ENCODE data around the gene HEMK1. TPM values are rescaled to one million over a fixed set of nuclear protein-coding genes. Genes with fewer than 3 reads are reported as not detected.

HEMK1 gene
- total and polyA plus RNA-seq, 2 experiments from 2014 or later = 23.3 to 37.4 TPM

DNA sequence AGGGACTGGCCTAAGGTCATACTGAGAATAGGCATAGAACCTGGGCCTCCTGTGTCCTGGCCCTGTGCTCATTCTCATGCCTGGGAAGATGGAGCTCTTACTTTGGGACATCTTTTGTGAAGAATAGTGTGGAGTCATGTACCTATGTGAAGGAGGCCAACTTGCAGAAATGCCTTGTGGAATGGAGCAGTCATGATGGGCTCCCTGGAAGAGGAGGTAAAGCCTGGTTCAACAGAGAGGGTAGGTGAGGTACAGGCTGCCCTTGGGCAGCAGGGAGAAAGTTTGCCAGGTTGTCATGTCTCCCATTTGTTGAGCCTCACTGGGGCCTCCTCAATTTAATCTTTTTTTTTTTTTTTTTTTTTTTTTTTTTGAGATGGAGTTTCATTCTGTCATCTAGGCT, 65.7 kb downstream of the HEMK1 start:
- peaks cover 7% of the 10 kb centered on the region for H3K4me1 ChIP-seq (ENCODE audit: low read depth)
- DNase-seq (ENCODE audit: low read depth in 1 of 2, low spot score in 1 of 2) = no peak
- no peaks in the 10 kb centered on the region for H3K9me3 ChIP-seq (ENCODE audit: low read depth)
- H3K27me3 ChIP-seq = no peaks in the 10 kb centered on the region
- H3K4me3 ChIP-seq = no peak overlapping the region
- TF ChIP-seq, protein P1, sequence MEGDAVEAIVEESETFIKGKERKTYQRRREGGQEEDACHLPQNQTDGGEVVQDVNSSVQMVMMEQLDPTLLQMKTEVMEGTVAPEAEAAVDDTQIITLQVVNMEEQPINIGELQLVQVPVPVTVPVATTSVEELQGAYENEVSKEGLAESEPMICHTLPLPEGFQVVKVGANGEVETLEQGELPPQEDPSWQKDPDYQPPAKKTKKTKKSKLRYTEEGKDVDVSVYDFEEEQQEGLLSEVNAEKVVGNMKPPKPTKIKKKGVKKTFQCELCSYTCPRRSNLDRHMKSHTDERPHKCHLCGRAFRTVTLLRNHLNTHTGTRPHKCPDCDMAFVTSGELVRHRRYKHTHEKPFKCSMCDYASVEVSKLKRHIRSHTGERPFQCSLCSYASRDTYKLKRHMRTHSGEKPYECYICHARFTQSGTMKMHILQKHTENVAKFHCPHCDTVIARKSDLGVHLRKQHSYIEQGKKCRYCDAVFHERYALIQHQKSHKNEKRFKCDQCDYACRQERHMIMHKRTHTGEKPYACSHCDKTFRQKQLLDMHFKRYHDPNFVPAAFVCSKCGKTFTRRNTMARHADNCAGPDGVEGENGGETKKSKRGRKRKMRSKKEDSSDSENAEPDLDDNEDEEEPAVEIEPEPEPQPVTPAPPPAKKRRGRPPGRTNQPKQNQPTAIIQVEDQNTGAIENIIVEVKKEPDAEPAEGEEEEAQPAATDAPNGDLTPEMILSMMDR (IDR thresholded peaks at IDR 0.05; ENCODE audit: low read depth, low read length) = no peak
- no peaks in the 10 kb centered on the region for H3K36me3 ChIP-seq
- no peak overlapping the region for H3K27ac ChIP-seq

DNA sequence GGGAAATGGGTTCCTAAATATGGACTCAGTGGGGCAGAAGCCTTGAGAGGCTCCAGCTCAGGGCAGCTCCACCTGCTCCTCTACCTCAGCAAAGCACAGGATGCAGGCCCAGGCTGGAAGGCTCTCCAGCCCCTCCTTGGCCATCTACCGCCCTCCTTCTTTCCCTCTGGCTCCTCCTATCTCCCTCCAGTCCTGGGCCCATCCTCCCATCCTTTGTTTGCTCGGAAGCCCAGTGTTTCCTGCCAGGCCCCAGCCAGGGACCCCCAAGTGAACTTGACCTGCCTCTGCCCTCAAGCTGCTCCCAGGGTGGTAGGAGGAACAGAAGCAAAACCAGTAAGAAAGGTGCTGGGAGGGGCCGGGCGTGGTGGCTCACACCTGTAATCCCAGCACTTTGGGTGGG, 67.7 kb downstream of the HEMK1 start:
- Histone ChIP-seq H3K27ac (no peak overlapping the region), H3K36me3 (no peaks in the 10 kb centered on the region), H3K4me3 (no peak overlapping the region), H3K27me3 (no peaks in the 10 kb centered on the region), H3K9me3 (ENCODE audit: low read depth) (no peaks in the 10 kb centered on the region), H3K4me1 (ENCODE audit: low read depth) (peaks cover 7% of the 10 kb centered on the region)
- TF ChIP-seq, protein P1 (IDR thresholded peaks at IDR 0.05; ENCODE audit: low read depth, low read length) = no peak
- no peak for DNase-seq (ENCODE audit: low read depth in 1 of 2, low spot score in 1 of 2)

DNA sequence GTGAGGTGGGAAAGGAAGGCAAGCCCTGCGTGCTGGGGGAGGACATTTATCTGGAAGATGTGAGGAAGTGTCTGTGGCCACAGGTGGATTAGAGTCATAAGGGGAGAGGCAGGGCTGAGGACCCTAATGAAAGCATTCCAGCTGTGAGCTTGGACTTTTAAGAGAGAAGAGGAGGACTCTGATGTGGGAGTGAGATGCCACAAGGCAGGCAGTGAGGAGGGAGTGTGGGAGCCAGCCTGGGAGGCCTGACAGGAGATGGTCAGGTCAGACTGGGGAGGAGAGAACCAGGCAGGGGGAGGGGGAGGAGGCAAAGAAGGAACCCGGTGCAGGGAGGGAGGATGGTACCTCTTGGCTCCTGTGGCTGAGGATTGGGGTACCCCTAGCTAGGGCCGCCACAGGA, 68.6 kb downstream of the HEMK1 start:
- H3K4me1 ChIP-seq (ENCODE audit: low read depth) = peaks cover 7% of the 10 kb centered on the region
- no peaks in the 10 kb centered on the region for H3K27me3 ChIP-seq
- no peak for DNase-seq (ENCODE audit: low read depth in 1 of 2, low spot score in 1 of 2)
- H3K4me3 ChIP-seq = no peak overlapping the region
- H3K36me3 ChIP-seq = no peaks in the 10 kb centered on the region
- no peak overlapping the region for H3K27ac ChIP-seq
- TF ChIP-seq, protein P1 (IDR thresholded peaks at IDR 0.05; ENCODE audit: low read depth, low read length) = no peak
- no peaks in the 10 kb centered on the region for H3K9me3 ChIP-seq (ENCODE audit: low read depth)

GRCh38 chr3:50639055-50639494, 69.8 kb downstream of the HEMK1 start:
- Histone ChIP-seq H3K4me1 (ENCODE audit: low read depth) (peaks cover 8% of the 10 kb centered on the region), H3K36me3 (no peaks in the 10 kb centered on the region), H3K9me3 (ENCODE audit: low read depth) (no peaks in the 10 kb centered on the region), H3K27me3 (no peaks in the 10 kb centered on the region), H3K27ac (no peak overlapping the region), H3K4me3 (no peak overlapping the region)
- peak in 1 of 2 donors; percentile 35 for DNase-seq (ENCODE audit: low read depth in 1 of 2, low spot score in 1 of 2)
- TF ChIP-seq, protein P1 (IDR thresholded peaks at IDR 0.05; ENCODE audit: low read depth, low read length) = no peak

DNA sequence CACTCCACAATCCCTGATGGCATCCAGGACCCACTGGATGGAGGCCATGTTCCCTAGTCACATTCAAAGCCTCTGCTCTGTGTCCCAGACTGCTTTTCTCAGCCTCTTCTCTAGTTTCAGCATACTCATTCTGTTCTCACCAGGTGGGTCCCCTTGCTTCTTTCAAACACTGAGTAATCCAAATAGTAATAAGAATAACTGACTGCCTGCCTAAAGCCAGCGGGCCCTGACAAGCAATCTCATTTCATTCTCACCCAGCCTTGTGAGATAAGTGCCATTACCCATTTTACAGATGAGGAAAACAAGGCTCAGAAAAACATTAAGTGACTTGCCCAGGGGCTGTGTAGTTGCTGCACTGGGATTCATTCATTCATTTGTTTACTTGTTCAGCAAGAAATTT, 73.1 kb downstream of the HEMK1 start:
- H3K4me1 ChIP-seq (ENCODE audit: low read depth) = peaks cover 10% of the 10 kb centered on the region
- TF ChIP-seq, protein P1 (IDR thresholded peaks at IDR 0.05; ENCODE audit: low read depth, low read length) = no peak
- H3K27ac ChIP-seq = no peak overlapping the region
- H3K9me3 ChIP-seq (ENCODE audit: low read depth) = no peaks in the 10 kb centered on the region
- no peak for DNase-seq (ENCODE audit: low read depth in 1 of 2, low spot score in 1 of 2)
- H3K36me3 ChIP-seq = peaks cover 4% of the 10 kb centered on the region
- H3K27me3 ChIP-seq = no peaks in the 10 kb centered on the region
- H3K4me3 ChIP-seq = no peak overlapping the region

DNA sequence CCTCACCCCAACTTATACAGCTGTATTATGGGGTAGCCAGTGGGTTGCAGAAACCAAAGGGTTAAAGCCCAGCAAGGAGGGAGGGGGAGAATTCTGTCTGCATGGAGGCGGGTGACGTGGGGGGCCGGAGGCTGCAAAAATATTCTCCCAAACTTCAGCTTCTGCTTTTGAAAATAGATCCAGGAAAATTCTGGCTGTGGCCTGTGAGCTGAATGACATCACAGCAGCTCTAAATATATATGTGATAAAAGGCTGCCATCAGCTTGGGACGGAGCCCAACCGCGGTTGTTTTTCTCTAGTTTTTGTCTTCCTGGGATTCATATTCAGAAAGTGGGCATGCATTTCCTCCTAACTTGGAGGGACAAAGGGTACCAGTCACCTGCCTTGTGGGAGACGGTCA, 75.2 kb downstream of the HEMK1 start:
- Histone ChIP-seq H3K27me3 (no peaks in the 10 kb centered on the region), H3K9me3 (ENCODE audit: low read depth) (no peaks in the 10 kb centered on the region), H3K4me1 (ENCODE audit: low read depth) (peaks cover 30% of the 10 kb centered on the region), H3K4me3 (no peak overlapping the region), H3K36me3 (peaks cover 4% of the 10 kb centered on the region), H3K27ac (peak overlapping the region; percentile 79)
- TF ChIP-seq, protein P1 (IDR thresholded peaks at IDR 0.05; ENCODE audit: low read depth, low read length) = no peak
- DNase-seq (ENCODE audit: low read depth in 1 of 2, low spot score in 1 of 2) = peak in 1 of 2 donors; percentile 30
